Right forelimb (tissue), 1 donor: ENCODE data around the gene ZNF555.
"Not testable (repeated sequence)": the region's sequence is repeated elsewhere in the genome, so short reads cannot be mapped to it uniquely, and the experiment has no call there.

ENCODE experiments used
- DNase-seq: peaks from one replicate; pipeline ENCODE4 v3.0.0-alpha.2; 2018

The ZNF555 gene

GRCh38 chr19:2872175-2872574 is 30.9 kb downstream of the ZNF555 start:
- not testable (repeated sequence) for DNase-seq

GRCh38 chr19:2877398-2878331 is 36.4 kb downstream of the ZNF555 start:
- DNase-seq: no peak

- no peak for DNase-seq
Observed at GRCh38 chr19:2883686-2884439, 42.6 kb downstream of the ZNF555 start.

GRCh38 chr19:2885736-2886135 is 44.5 kb downstream of the ZNF555 start:
- DNase-seq: no peak

- no peak for DNase-seq
Observed at GRCh38 chr19:2887391-2887914, 46.2 kb downstream of the ZNF555 start.

- peak; percentile 45 for DNase-seq
Observed at GRCh38 chr19:2888731-2889224, 47.5 kb downstream of the ZNF555 start.

GRCh38 chr19:2890531-2890930 is 49.3 kb downstream of the ZNF555 start:
- DNase-seq: not testable (repeated sequence)

GRCh38 chr19:2896694-2897093 is 55.4 kb downstream of the ZNF555 start:
- DNase-seq: no peak

GRCh38 chr19:2900296-2901252 is 59.3 kb downstream of the ZNF555 start, which contains the start of gene ZNF57:
TSS of gene ZNF57 (plus strand) at chr19:2900928. CDS start at chr19:2901046, 118 bp downstream.
- DNase-seq: peak; percentile 99

- no peak for DNase-seq
Observed at GRCh38 chr19:2902590-2903218, 61.4 kb downstream of the ZNF555 start.

GRCh38 chr19:2903326-2903725 is 62.1 kb downstream of the ZNF555 start:
- DNase-seq: not testable (repeated sequence)

- DNase-seq: no peak
Observed at GRCh38 chr19:2905918-2906519, 64.7 kb downstream of the ZNF555 start.

- no peak for DNase-seq
Observed at GRCh38 chr19:2906631-2907195, 65.4 kb downstream of the ZNF555 start.
